Hepatocyte (in vitro differentiated cells): ENCODE data around the gene TMEM184B. TPM values are rescaled to one million over a fixed set of nuclear protein-coding genes. Genes with fewer than 3 reads are reported as not detected.

Experiments used
- DNase-seq: peaks from one replicate; pipeline ENCODE4 v3.0.0-alpha.2; 2016; ENCODE audit warnings: low spot score
- H2AFZ ChIP-seq: fragments of 200-600 bp; sonication (generic); 2 replicates; pipeline ENCODE4 v1.6.0; 2016; ENCODE audit warnings: antibody characterized with exemption, mild to moderate bottlenecking
- H3K27ac ChIP-seq: fragments of 200-600 bp; sonication (generic); 2 replicates; pipeline ENCODE4 v1.5.1; 2016; ENCODE audit warnings: mild to moderate bottlenecking
- H3K27me3 ChIP-seq: fragments of 200-600 bp; sonication (generic); 2 replicates; pipeline ENCODE4 v1.6.1; 2016
- H3K36me3 ChIP-seq: fragments of 200-600 bp; sonication (generic); replicated peaks from 2 replicates; pipeline ENCODE4 v1.5.1; 2016; ENCODE audit warnings: low read depth; ENCODE audit not compliant: insufficient read depth
- H3K4me1 ChIP-seq: fragments of 200-600 bp; sonication (generic); 2 replicates; pipeline ENCODE4 v1.5.1; 2016; ENCODE audit warnings: mild to moderate bottlenecking, moderate library complexity; ENCODE audit not compliant: insufficient read depth
- H3K4me2 ChIP-seq: fragments of 200-600 bp; sonication (generic); 2 replicates; pipeline ENCODE4 v1.6.0; 2016
- H3K4me3 ChIP-seq: fragments of 200-600 bp; sonication (generic); 2 replicates; pipeline ENCODE4 v1.5.1; 2016; ENCODE audit warnings: mild to moderate bottlenecking
- H3K79me2 ChIP-seq: fragments of 200-600 bp; sonication (generic); 2 replicates; pipeline ENCODE4 v1.6.0; 2017; ENCODE audit warnings: mild to moderate bottlenecking
- H3K9me2 ChIP-seq: fragments of 200-600 bp; sonication (generic); replicated peaks from 2 replicates; pipeline ENCODE4 v1.6.0; 2017; ENCODE audit warnings: mild to moderate bottlenecking; ENCODE audit not compliant: insufficient read depth
- H3K9me3 ChIP-seq: fragments of 200-600 bp; sonication (generic); 2 replicates; pipeline ENCODE4 v1.5.1; 2016; ENCODE audit warnings: low read depth, mild to moderate bottlenecking
- H4K20me1 ChIP-seq: fragments of 200-600 bp; sonication (generic); 2 replicates; pipeline ENCODE4 v1.6.0; 2016; ENCODE audit warnings: mild to moderate bottlenecking; ENCODE audit not compliant: insufficient read depth, poor library complexity, severe bottlenecking
- CTCF ChIP-seq: fragments of 200-600 bp; sonication (generic); IDR thresholded peaks from 2 replicates; pipeline ENCODE4 v1.5.1; 2016; ENCODE audit warnings: antibody characterized with exemption, mild to moderate bottlenecking; ENCODE audit not compliant: poor library complexity
- EZH2 ChIP-seq: fragments of 200-600 bp; sonication (generic); IDR thresholded peaks from 2 replicates; pipeline ENCODE4 v1.6.1; 2016; ENCODE audit warnings: antibody characterized with exemption, mild to moderate bottlenecking, borderline replicate concordance
- EZH2phosphoT487 ChIP-seq: fragments of 200-600 bp; sonication (generic); IDR thresholded peaks from one replicate; pipeline ENCODE4 v1.6.1; 2018; ENCODE audit warnings: antibody characterized with exemption, mild to moderate bottlenecking, low read depth, moderate library complexity; ENCODE audit not compliant: unreplicated experiment, severe bottlenecking
- WGBS: methylation state at CpG from one replicate; pipeline ENCODE4 v1.1.6; 2016; ENCODE audit warnings: low lambda C conversion rate; ENCODE audit errors: missing lambda C conversion rate; 5-methylcytosine and 5-hydroxymethylcytosine counted together
- polyA plus RNA-seq: library from polyadenylated mRNA; unstranded; fragments of >200 nt; fragmentation: Nextera tagmentation; extraction: Ambion mirVana; gene quantifications from 2 replicates; pipeline ENCODE4 v1.2.1, GENCODE V29; 2016
- small RNA-seq: library from RNA; depleted of rRNA; stranded (forward); fragments of <200 nt; gene quantifications from one replicate; pipeline ENCODE3, GENCODE V24; 2014
- total RNA-seq: library from RNA; depleted of rRNA; stranded (reverse); fragments of >200 nt; gene quantifications from 2 replicates; pipeline ENCODE4 v1.2.3, GENCODE V29; 2014

The TMEM184B gene
- total and polyA plus RNA-seq, 2 experiments from 2014 or later = 58.2 to 102 TPM

- Histone ChIP-seq H3K27me3 (no peaks in the 10 kb centered on the region), H3K9me2 (no peaks in the 10 kb centered on the region), H3K4me2 (no peak overlapping the region), H4K20me1 (no peaks in the 10 kb centered on the region), H3K4me1 (no peaks in the 10 kb centered on the region), H2AFZ (no peak overlapping the region), H3K27ac (no peak overlapping the region), H3K79me2 (peaks cover 5% of the 10 kb centered on the region), H3K36me3 (no peaks in the 10 kb centered on the region), H3K4me3 (no peak overlapping the region), H3K9me3 (no peaks in the 10 kb centered on the region)
- 74% methylated on average over 16 of the region's 16 CpGs for WGBS
- no peak for TF ChIP-seq EZH2phosphoT487
- no peak for TF ChIP-seq EZH2
- TF ChIP-seq CTCF = no peak
- DNase-seq = no peak
Measured at GRCh38 chr22:38171927-38172831, 100.6 kb downstream of the TMEM184B start.

- H3K4me1 ChIP-seq = no peaks in the 10 kb centered on the region
- no peak overlapping the region for H3K4me3 ChIP-seq
- no peaks in the 10 kb centered on the region for H3K9me2 ChIP-seq
- no peaks in the 10 kb centered on the region for H3K9me3 ChIP-seq
- no peak overlapping the region for H3K4me2 ChIP-seq
- no peaks in the 10 kb centered on the region for H3K27me3 ChIP-seq
- H3K79me2 ChIP-seq = no peaks in the 10 kb centered on the region
- H3K27ac ChIP-seq = no peak overlapping the region
- no peaks in the 10 kb centered on the region for H3K36me3 ChIP-seq
- DNase-seq = no peak
- WGBS = 88% methylated on average over 5 of the region's 5 CpGs
- H4K20me1 ChIP-seq = no peaks in the 10 kb centered on the region
- H2AFZ ChIP-seq = no peak overlapping the region
- TF ChIP-seq CTCF (no peak), EZH2phosphoT487 (no peak), EZH2 (no peak)
Measured at GRCh38 chr22:38170469-38170868, 102.3 kb downstream of the TMEM184B start.

Small RNA genes within 50 kb of the gene (small RNA-seq; reads per million reads assigned to genes)
- gene RF00017 (not detected), gene RN7SL704P (0.09 reads per million)

Other genes with a start within 250 kb of the TMEM184B start
- 26.2 and 42.7 TPM in 2 replicates for gene PICK1, start 215.6 kb downstream of the TMEM184B start, total RNA-seq
- 43.1 and 54.9 TPM in 2 replicates for gene PICK1, start 215.6 kb downstream of the TMEM184B start, polyA plus RNA-seq
- gene SLC16A8, start 188.8 kb downstream of the TMEM184B start, total RNA-seq = not detected in 2 replicates
- gene SLC16A8, start 188.8 kb downstream of the TMEM184B start, polyA plus RNA-seq = 0.63 and 1.6 TPM in 2 replicates
- 3.3 and 4.4 TPM in 2 replicates for gene BAIAP2L2, start 162.3 kb downstream of the TMEM184B start, total RNA-seq
- gene BAIAP2L2, start 162.3 kb downstream of the TMEM184B start, polyA plus RNA-seq = 8.2 and 8.8 TPM in 2 replicates
- gene PLA2G6, start 91.2 kb downstream of the TMEM184B start, total RNA-seq = 28.2 and 39.9 TPM in 2 replicates
- gene PLA2G6, start 91.2 kb downstream of the TMEM184B start, polyA plus RNA-seq = 30.2 and 42.6 TPM in 2 replicates
- gene MAFF, start 71.0 kb downstream of the TMEM184B start, total RNA-seq = 55.9 and 70.4 TPM in 2 replicates
- gene MAFF, start 71.0 kb downstream of the TMEM184B start, polyA plus RNA-seq = 67.2 and 76.3 TPM in 2 replicates
- 85.8 and 89.5 TPM in 2 replicates for gene CSNK1E, start 44.4 kb upstream of the TMEM184B start, total RNA-seq
- gene CSNK1E, start 44.4 kb upstream of the TMEM184B start, polyA plus RNA-seq = 123 and 152 TPM in 2 replicates
- 0.24 and 0.50 TPM in 2 replicates for gene KCNJ4, start 182.2 kb upstream of the TMEM184B start, total RNA-seq
- gene KCNJ4, start 182.2 kb upstream of the TMEM184B start, polyA plus RNA-seq = 0.08 and 0.30 TPM in 2 replicates
- 92.4 and 98.9 TPM in 2 replicates for gene KDELR3, start 195.1 kb upstream of the TMEM184B start, total RNA-seq
- gene KDELR3, start 195.1 kb upstream of the TMEM184B start, polyA plus RNA-seq = 169 and 171 TPM in 2 replicates
- 432 and 433 TPM in 2 replicates for gene DDX17, start 233.3 kb upstream of the TMEM184B start, total RNA-seq
- 42.3 and 50.1 TPM in 2 replicates for gene DDX17, start 233.3 kb upstream of the TMEM184B start, polyA plus RNA-seq